OCI-LY3 (cell line): ENCODE results near the gene NOTCH3.

Source experiments
- CTCF ChIP-seq: fragments of 200-600, 300-600 bp; sonication (generic); IDR thresholded peaks from 2 replicates; pipeline ENCODE4 v1.5.1; 2014; ENCODE audit warnings: antibody characterized with exemption, low read length, low read depth
- EZH2phosphoT487 ChIP-seq: fragments of 200-600 bp; shearing (Covaris generic); IDR thresholded peaks from 2 replicates; pipeline ENCODE4 v1.6.1; 2018; ENCODE audit warnings: antibody characterized with exemption, mixed run types, low read depth

DNA sequence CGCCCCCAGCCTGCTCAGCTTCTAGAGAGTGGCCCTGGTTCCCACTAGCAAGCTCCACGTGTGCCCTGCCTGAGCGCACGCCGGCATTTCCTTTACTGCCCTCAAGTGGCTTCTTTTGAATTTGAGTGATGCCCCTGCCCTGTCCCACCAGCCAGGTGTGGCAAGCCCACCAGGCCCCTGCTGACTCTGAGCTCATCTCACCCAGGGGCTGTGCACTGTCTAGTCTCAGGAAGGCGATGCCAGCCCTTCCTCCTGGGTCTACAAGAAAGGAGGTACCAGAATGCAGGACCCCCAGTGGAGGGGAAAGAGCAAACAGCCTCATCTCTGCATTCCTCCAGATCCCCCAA, 48.7 kb upstream of the NOTCH3 start:
- peak; percentile 7; the same call in 1 of the 2 replicates for TF ChIP-seq CTCF
- no peak for TF ChIP-seq EZH2phosphoT487
